HG02981 (cell line): ENCODE results near the gene SFMBT1.
A peak's percentile ranks its signal among the peaks of the same experiment; 100 is the strongest.

ENCODE experiments used
- ATAC-seq: cut with Tn5 transposase; IDR thresholded peaks from one replicate; pipeline ENCODE4 v1.9.1; 2021; ENCODE audit warnings: mild to moderate bottlenecking, moderate library complexity; ENCODE audit not compliant: unreplicated experiment

SFMBT1 gene

GRCh38 chr3:52998771-52999513 lies 46.9 kb downstream of the SFMBT1 start:
- ATAC-seq: no peak

GRCh38 chr3:52990637-52991036 lies 55.2 kb downstream of the SFMBT1 start:
- ATAC-seq: no peak

- ATAC-seq: no peak
These were observed 58.9 kb downstream of the SFMBT1 start for GRCh38 chr3:52986938-52987337.

GRCh38 chr3:52986049-52986448 lies 59.8 kb downstream of the SFMBT1 start:
- no peak for ATAC-seq

- ATAC-seq: peak; percentile 29
These were observed 62.0 kb downstream of the SFMBT1 start for GRCh38 chr3:52983828-52984227.

- ATAC-seq: peak; percentile 84
These were observed 62.5 kb downstream of the SFMBT1 start for GRCh38 chr3:52983336-52983807.

- ATAC-seq: peak; percentile 15
These were observed 63.0 kb downstream of the SFMBT1 start for GRCh38 chr3:52982839-52983238.

- ATAC-seq: no peak
These were observed 66.5 kb downstream of the SFMBT1 start for GRCh38 chr3:52979190-52979983.

GRCh38 chr3:52978109-52978754 lies 67.6 kb downstream of the SFMBT1 start:
- no peak for ATAC-seq

GRCh38 chr3:52973806-52974205 lies 72.1 kb downstream of the SFMBT1 start:
- ATAC-seq: no peak

GRCh38 chr3:52971895-52972294 lies 74.0 kb downstream of the SFMBT1 start:
- no peak for ATAC-seq

GRCh38 chr3:52967398-52967797 lies 78.5 kb downstream of the SFMBT1 start:
- ATAC-seq: no peak

GRCh38 chr3:52962160-52962559 lies 83.7 kb downstream of the SFMBT1 start:
- no peak for ATAC-seq

GRCh38 chr3:52959773-52960172 lies 86.1 kb downstream of the SFMBT1 start:
- ATAC-seq: no peak

GRCh38 chr3:52939600-52939999 lies 106.3 kb downstream of the SFMBT1 start:
- ATAC-seq: no peak

GRCh38 chr3:52934630-52935530 lies 111.0 kb downstream of the SFMBT1 start:
- ATAC-seq: no peak

- no peak for ATAC-seq
These were observed 114.0 kb downstream of the SFMBT1 start for GRCh38 chr3:52931889-52932288.

GRCh38 chr3:52931328-52931727 lies 114.5 kb downstream of the SFMBT1 start:
- no peak for ATAC-seq

GRCh38 chr3:52930748-52931147 lies 115.1 kb downstream of the SFMBT1 start:
- ATAC-seq: no peak

- no peak for ATAC-seq
These were observed 119.3 kb downstream of the SFMBT1 start for GRCh38 chr3:52926554-52926953.
